Ovary (tissue), 3 donors: ENCODE measurements around the gene SPG11.

Source experiments
- CTCF ChIP-seq, 3 donors: fragments of 450-650 bp in 2 of 3; fragments of 200-600 bp in 1 of 3; IDR thresholded peaks; one replicate each; pipeline versions ENCODE4 v1.5.1 to v1.8.0; 2016 to 2022; ENCODE audit warnings: antibody characterized with exemption in 3 of 3, mild to moderate bottlenecking in 1 of 3
- EP300 ChIP-seq: sonication (generic); formaldehyde crosslinking; IDR thresholded peaks from one replicate; pipeline ENCODE4 v1.6.1; 2017; ENCODE audit warnings: antibody characterized with exemption
- POLR2A ChIP-seq: fragments of 450-650 bp; IDR thresholded peaks from one replicate; pipeline ENCODE4 v1.6.1; 2017; ENCODE audit warnings: antibody characterized with exemption, mild to moderate bottlenecking, moderate library complexity
- donor health status: DM: no; HTN: no; CAD: no.

GRCh38 chr15:44646460-44646859 lies 17.0 kb downstream of the SPG11 start:
- TF ChIP-seq EP300 (no peak), CTCF (IDR thresholded peaks at IDR 0.05) (no peak), POLR2A (no peak)
